IPS-18c (cell line): Measurements from ENCODE around the gene CYP4F8.
"Not testable (repeated sequence)": the region's sequence is repeated elsewhere in the genome, so short reads cannot be mapped to it uniquely, and the experiment has no call there.

Experiments
- H3K4me3 ChIP-seq: 2 replicates; pipeline ENCODE4 v1.7.0; 2013; ENCODE audit warnings: low read depth, mild to moderate bottlenecking, low read length, moderate library complexity; ENCODE audit not compliant: insufficient read depth
- H3K9me3 ChIP-seq: one replicate; pipeline ENCODE4 v1.6.1; 2013; ENCODE audit warnings: mild to moderate bottlenecking, low read length, moderate library complexity; ENCODE audit not compliant: control insufficient read depth, insufficient read depth

Gene CYP4F8, protein sequence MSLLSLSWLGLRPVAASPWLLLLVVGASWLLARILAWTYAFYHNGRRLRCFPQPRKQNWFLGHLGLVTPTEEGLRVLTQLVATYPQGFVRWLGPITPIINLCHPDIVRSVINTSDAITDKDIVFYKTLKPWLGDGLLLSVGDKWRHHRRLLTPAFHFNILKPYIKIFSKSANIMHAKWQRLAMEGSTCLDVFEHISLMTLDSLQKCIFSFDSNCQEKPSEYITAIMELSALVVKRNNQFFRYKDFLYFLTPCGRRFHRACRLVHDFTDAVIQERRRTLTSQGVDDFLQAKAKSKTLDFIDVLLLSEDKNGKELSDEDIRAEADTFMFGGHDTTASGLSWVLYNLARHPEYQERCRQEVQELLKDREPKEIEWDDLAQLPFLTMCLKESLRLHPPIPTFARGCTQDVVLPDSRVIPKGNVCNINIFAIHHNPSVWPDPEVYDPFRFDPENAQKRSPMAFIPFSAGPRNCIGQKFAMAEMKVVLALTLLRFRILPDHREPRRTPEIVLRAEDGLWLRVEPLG

DNA sequence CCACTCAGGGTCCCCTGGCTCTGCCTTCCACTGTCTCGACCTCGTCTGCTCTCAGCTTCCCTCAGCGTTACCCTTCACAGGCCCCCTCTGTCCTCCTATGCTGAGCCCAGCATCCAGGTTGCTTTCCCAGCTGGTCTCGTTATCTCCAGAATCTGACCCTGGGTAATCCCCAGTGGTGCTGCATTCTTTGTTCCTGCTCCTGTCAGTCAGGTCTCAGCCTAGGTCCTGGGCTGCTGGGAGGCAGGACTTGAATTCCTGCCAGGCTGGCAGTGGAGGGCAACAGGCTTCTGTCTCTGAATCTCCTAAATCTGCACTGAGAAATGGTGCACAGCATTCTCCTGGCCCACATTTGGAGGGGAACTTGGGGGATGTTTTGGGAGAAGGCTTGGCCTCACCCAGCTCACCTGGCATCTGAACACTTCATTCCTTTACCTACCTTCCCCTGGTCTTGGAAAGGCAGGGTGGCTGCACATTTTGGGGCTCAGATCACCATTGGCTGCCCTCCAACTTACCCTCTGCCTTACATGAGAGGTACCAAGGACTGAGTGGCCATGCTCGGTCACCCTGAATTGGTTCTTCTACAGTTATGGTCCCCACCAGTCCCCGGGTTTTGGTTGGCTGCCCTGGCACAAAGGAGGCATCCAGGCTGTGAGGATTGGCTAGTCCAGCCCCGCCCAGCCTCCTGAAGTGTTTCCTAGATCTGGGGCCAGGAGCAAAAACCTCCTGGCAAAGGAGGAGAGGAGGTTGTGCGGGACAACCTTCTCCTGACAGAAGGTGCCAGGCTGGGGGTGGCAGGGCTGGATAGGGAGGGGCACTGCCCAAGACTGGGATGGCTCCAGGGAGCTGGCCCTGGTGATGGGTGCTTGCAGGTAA is at the start of gene CYP4F8:
Gene CYP4F8 (plus strand): TSS at position 712 of the 873 bp plus-strand sequence. CDS start 399 bp downstream, outside the sequence.
- H3K4me3 ChIP-seq: no peak within 1 kb of the TSS
- peaks cover 3% of the 10 kb centered on the region for H3K9me3 ChIP-seq

DNA sequence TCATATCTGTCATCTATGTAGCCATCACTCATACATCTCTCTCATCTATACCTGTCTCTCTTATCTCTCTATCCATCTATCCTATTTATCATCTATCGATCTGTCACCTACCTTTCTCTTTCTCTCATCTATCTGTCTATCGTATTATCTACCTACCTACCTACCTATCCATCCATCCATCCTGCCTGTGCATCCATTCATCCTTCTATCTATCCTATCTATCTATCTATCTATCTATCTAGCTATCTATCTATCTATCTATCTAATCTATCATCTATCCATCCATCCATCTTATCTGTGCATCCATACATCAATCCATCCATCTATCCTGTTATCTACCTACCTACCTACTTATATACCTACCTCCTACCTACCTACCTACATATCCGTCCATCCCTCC is 44.6 kb upstream of the CYP4F8 start:
- no peaks in the 10 kb centered on the region for H3K9me3 ChIP-seq
- no peak overlapping the region for H3K4me3 ChIP-seq

DNA sequence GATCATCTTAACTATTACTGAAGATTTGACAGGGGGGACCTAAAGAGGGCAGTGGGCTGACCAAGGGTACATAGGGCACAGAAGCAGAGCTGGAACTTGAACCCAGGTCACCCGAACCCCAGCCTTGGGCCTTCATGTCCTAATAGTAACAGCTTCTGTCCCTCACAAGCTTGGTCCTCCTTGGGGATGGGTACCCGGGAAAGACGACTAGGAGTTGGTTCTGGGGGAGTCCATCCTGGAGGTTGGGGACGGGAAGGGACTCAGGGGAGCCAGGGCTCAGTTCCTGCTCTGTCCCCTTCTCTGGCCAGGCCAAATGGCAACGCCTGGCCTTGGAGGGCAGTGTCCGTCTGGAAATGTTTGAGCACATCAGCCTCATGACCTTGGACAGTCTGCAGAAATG is 39.6 kb upstream of the CYP4F8 start:
- no peaks in the 10 kb centered on the region for H3K9me3 ChIP-seq
- no peak overlapping the region for H3K4me3 ChIP-seq

DNA sequence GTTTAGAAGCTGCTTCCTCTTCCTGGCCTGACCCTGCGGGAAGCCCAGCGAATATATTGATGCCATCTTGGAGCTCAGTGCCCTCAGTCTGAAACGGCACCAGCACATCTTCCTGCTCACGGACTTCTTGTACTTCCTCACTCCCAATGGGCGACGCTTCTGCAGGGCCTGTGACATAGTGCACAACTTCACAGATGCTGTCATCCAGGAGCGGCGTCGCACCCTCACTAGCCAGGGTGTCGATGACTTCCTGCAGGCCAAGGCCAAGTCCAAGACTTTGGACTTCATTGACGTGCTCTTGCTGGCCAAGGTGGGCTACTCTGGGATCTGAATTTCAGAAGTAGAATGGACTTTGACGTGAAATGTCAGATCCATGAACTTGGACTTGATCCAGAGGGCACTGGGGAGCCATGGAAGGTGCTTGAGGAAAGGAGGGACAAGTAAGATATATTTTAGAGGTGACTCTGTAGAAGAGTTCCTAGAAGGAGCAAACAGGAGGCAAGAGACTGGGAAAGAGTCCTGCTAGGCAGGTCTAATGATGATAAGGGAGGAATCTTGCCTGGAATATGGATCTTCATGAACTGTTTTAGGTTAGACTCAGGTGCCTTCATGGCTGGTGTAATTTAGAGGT is 38.4 kb upstream of the CYP4F8 start:
- no peak overlapping the region for H3K4me3 ChIP-seq
- H3K9me3 ChIP-seq: no peaks in the 10 kb centered on the region

DNA sequence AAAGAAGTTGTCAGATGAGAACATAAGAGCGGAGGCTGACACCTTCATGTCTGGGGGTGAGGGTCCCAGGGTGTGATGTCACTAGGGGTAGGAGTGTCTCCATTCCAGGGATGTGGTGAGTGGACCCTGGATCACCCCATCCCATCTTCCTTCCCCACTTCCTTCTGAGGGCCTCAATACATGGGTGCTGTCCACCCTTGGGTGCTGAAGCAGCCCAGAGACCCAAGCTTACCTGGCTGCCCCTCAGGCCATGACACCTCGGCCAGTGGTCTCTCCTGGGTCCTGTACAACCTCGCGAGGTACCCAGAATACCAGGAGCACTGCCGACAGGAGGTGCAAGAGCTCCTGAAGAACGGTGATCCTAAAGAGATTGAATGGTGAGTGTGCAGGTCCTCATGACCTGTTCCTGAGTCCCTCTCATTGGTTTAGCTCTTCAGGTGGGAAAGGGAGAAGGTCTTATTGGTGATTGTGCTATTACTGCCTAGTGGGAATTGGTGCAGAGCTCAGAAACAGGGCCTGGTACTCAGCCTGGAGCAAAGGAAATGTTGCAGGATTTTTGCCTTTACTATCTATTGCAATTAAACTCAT is 37.7 kb upstream of the CYP4F8 start:
- H3K9me3 ChIP-seq: no peaks in the 10 kb centered on the region
- no peak overlapping the region for H3K4me3 ChIP-seq

DNA sequence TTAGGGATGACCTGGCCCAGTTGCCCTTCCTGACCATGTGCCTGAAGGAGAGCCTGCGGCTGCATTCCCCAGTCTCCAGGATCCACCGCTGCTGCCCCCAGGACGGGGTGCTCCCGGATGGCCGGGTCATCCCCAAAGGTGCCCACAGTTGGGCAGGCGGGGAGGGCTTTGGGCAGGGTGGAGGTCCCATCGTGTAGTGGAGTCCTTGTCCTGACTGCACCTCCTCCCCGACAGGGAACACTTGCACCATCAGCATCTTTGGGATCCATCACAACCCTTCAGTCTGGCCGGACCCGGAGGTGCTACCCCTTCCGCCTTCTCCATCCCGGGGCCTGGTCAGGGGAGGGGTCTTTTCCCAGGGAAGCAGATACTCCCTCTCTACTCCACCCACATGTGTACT is 31.7 kb upstream of the CYP4F8 start:
- Histone ChIP-seq H3K4me3 (no peak overlapping the region), H3K9me3 (no peaks in the 10 kb centered on the region)

DNA sequence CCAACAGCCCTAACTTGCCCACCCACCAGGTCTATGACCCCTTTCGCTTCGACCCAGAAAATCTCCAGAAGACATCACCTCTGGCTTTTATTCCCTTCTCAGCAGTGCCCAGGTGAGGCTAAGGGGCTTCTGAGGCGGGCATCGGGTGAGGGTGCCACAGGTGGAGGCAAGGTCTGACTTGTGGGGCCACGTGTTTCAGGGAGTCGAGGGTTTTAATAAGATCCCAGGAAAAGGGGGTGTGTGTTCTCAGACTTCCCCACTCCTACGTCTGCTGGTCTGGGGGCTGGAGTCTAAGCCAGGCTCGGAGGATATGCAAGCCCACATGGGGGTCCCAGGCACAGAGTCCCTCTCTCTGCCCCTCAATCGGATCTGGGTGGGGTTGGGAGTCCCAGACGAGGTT is 30.9 kb upstream of the CYP4F8 start:
- Histone ChIP-seq H3K9me3 (no peaks in the 10 kb centered on the region), H3K4me3 (peak overlapping the region; percentile 55; the same call in 1 of the 2 replicates)

DNA sequence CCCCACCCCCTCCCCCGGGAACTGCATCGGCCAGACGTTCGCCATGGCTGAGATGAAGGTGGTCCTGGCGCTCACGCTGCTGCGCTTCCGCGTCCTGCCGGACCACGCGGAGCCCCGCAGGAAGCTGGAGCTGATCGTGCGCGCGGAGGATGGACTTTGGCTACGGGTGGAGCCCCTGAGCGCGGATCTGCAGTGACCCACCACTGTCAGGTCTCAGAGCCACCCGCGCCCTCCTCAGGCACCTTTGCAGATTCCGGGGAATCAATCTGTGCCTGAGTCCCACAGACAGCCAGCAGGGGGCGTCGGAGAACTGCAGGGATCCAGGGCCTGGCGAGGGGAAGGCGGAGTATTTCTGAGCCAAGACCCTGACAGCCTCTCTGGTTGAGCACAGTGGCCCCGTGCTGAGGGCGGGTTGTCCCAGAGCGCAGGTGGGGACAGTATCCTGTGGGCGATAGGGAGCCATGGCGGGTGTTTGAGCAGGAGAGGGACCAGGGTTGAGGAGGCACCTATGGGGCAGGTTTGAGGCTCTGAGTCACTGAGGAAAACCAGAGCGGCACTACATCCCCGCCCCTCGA is 30.4 kb upstream of the CYP4F8 start:
- no peaks in the 10 kb centered on the region for H3K9me3 ChIP-seq
- H3K4me3 ChIP-seq: peak overlapping the region; percentile 55; the same call in 1 of the 2 replicates

DNA sequence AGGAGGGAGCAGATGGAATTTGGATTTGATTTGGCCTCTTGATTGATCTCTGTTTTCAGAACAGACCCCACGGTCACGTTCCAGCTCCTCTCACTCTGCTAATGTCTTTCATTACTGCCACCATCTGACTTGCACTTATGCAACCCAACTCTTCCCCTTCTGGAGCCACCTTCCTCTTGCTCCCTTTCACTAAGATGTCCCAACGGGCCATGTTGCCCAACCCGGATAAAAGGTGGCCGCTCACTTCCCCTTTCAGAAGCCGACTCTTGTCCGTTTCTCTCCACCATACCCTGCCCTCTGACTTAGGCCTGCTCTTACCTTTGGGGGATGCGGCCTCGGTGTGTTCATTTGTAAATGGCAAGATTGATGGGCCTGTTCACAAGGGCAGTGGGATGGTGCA is 27.4 kb upstream of the CYP4F8 start:
- H3K9me3 ChIP-seq: no peaks in the 10 kb centered on the region

DNA sequence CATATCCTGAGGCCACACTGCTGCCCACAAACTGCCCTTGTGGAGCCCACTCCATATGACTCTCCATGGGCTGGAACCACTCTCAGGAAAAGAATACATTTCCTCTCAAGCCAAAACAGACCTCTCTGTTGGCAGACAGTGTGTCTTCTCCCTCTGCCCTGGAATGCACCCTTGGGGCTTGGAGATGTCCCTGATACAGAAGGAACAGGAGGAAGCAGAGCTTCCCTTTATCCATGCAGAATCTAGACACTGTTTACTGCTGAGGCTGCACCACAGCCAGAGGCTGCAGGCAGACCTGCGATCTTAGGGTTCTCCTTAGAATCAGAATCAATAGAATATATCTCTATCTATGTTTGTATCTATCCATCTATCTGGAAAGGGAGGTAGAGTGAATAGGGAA is 26.8 kb upstream of the CYP4F8 start:
- Histone ChIP-seq H3K9me3 (no peaks in the 10 kb centered on the region), H3K4me3 (no peak overlapping the region)

More for the DNA sequence above, 27.4 kb upstream of the CYP4F8 start:
- H3K4me3 ChIP-seq: no peak overlapping the region

DNA sequence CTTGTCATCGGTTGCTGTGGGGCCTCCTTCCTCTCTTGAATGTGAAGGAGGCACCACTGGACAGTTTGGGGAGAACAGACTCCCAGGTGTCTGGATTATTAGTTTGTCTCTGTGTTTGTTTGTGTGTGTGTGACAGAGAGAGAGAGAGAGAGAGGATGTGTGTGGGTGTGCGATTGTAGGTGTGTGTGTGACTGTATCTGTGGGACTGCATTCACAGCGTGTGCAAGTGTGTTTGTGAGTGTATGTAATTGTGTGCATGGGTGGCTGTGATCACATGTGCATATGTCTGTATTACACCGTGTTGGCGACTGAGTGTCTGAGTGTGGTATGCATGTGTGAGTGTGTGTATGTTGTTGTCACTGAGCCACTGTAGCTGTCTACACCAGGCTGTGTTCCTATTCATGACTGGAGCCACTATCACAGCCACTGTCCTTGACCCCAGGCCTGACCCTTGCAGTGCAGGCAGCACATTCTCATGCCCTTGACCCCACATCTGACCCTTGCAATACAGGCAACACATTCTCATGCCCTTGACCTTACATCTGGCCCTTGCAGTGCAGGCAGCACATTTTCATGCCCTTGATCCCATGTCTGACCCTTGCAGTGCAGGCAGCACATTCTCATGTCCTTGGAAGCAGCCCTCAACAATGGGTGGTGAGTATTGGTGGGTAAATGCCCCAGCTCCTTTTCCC is 25.1 kb upstream of the CYP4F8 start:
- no peaks in the 10 kb centered on the region for H3K9me3 ChIP-seq
- no peak overlapping the region; the same call in 1 of the 2 replicates for H3K4me3 ChIP-seq

DNA sequence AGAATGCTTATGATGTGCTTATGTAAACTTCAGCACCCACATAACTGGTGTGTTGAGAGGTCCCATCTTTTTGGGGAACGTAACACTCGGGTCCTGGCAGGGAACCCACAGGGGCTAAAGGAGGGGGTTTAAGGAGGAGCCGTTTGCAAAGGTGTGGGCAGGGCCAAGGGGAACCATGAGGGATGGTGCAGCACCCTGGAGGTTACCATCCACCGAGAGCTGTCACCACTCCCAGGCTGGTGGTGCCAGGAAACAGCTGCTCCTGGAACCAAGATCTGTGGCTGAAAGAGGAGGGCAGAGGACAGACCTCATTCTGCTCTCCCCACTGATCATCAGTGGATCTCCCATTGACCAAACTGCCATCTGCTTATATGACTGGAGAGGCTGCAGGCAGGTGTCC is 23.2 kb upstream of the CYP4F8 start:
- Histone ChIP-seq H3K4me3 (no peak overlapping the region; the same call in 1 of the 2 replicates), H3K9me3 (no peaks in the 10 kb centered on the region)

DNA sequence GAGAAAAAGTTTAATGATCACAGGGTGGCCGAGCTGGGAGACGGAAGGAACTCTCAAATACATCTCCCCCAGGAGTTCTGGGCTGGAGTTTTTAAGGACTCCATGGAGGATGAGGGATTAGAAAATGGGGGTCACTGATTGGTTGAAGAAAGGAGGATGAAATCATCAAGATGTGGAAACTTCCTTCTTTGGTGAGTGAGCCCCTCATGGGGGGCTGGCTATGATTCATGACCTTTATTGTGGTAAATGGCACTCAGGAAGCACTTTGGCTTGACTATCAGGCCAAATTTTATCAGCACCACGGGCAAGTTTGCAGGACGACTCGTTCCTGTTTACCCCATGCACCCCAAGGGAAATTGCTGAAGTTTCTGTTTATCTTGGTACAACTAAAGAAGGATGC is 22.5 kb upstream of the CYP4F8 start:
- not testable (repeated sequence) for H3K4me3 ChIP-seq, H3K9me3 ChIP-seq

DNA sequence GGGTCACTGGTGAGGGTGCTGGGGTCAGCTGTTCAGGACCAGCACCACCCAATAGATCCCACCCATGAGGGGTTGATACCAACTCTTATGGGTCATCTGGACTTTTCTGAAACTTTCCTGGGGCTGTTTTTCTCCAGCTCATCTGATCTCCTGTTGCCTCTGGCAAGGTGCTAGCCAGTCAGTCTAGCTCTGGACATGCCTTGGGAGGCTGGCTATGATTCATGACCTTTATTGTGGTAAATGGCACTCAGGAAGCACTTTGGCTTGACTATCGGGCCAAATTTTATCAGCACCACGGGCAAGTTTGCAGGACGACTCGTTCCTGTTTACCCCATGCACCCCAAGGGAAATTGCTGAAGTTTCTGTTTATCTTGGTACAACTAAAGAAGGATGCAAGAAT is 21.3 kb upstream of the CYP4F8 start:
- H3K4me3 ChIP-seq, H3K9me3 ChIP-seq: not testable (repeated sequence)

DNA sequence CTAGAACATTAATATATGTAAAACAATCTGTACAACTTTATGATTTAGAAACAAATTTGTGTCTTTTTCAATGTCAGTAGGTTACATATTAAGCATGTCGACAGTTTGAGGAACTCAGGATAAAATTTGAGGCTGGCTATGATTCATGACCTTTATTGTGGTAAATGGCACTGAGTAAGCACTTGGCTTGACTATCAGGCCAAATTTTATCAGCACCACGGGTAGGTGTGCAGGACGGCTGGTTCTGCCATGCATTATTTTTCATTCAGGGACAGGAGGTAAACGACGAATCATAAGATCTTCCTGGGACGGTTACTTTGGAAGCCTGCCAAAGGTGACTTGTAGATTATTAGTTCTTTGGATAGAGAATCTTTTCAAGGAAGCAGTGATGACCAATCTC is 19.9 kb upstream of the CYP4F8 start:
- no peaks in the 10 kb centered on the region for H3K9me3 ChIP-seq
- no peak overlapping the region for H3K4me3 ChIP-seq
